Activated T-helper 1 cell treated with anti-CD3 and anti-CD28 coated beads, Interleukin-12 subunit alpha, Interleukin-12 subunit beta, Interleukin-2, Interleukin-4 antibody, amounts not matched to agents 30 ng/mL and 10 ng/mL and 1 ng/mL, durations not matched to agents 14 hours and 24 hours and 36 hours (primary cell): Measurements from ENCODE around the gene PTPN3. TPM values are rescaled to one million over a fixed set of nuclear protein-coding genes. Genes with fewer than 3 reads are reported as not detected.
A peak's percentile ranks its signal among the peaks of the same experiment; 100 is the strongest.

Source experiments
- DNase-seq: peaks from one replicate; pipeline ENCODE4 v3.0.0; 2021; ENCODE audit warnings: low spot score
- H3K27ac Mint-ChIP-seq: one replicate; pipeline ENCODE4 v1.8.0; 2021; ENCODE audit warnings: mild to moderate bottlenecking, mixed read lengths
- H3K27me3 Mint-ChIP-seq: one replicate; pipeline ENCODE4 v1.8.0; 2022; ENCODE audit warnings: mild to moderate bottlenecking, moderate library complexity, mixed read lengths; ENCODE audit not compliant: insufficient read depth
- H3K36me3 Mint-ChIP-seq: one replicate; pipeline ENCODE4 v1.8.0; 2021; ENCODE audit warnings: low read depth, mixed read lengths
- H3K4me1 Mint-ChIP-seq: one replicate; pipeline ENCODE4 v1.8.0; 2021; ENCODE audit warnings: low read depth, mixed read lengths
- H3K4me3 Mint-ChIP-seq: one replicate; pipeline ENCODE4 v1.8.0; 2021; ENCODE audit warnings: mild to moderate bottlenecking, moderate library complexity, mixed read lengths
- H3K9me3 Mint-ChIP-seq: one replicate; pipeline ENCODE4 v1.8.0; 2021; ENCODE audit warnings: mixed read lengths
- intact Hi-C: fragments of 100-400 bp; cut with micrococcal nuclease; formaldehyde crosslinking; loops from one replicate; pipeline ENCODE4 v1.15.1; 2024
- total RNA-seq: library from RNA; stranded (reverse); gene quantifications from 2 replicates; pipeline ENCODE4 v1.2.3, GENCODE V29; 2022

The PTPN3 gene
- total RNA-seq, 1 donor from 2014 or later: 6.6 TPM

DNA sequence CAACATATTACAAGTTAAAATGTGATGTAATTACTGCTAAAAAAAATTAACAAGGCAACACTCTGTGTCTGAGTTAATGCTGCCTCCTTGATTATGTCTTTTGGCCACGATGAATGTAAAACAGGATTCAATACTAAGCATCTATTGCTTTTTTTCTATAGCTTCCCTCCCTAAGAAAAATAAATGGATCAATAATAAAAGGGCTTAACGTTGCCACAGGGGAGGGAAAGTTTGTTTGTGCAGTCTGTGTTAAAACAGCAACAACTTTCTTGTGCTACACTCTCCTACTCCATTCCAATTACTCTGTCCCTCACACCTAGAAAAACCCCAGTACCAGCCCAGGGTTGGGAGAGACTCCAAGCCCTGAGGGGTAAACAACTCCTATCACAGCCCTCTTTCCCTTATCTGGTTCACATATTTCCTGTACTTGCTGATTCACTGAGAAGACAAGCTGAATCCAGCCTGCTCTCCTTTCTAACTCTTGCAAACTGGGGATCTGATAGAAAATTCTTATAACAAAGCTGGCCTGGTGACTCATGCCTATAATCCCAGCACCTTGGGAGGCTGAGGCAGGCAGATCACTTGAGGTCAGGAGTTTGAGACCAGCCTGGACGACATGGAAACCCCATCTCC lies 44.8 kb downstream of the PTPN3 start:
- no peaks in the 10 kb centered on the region for H3K9me3 Mint-ChIP-seq
- H3K4me3 Mint-ChIP-seq: no peak overlapping the region
- peaks cover 5% of the 10 kb centered on the region for H3K36me3 Mint-ChIP-seq
- intact Hi-C loops: no loop called here
- no peak for DNase-seq
- H3K27ac Mint-ChIP-seq: no peak overlapping the region
- peaks cover 24% of the 10 kb centered on the region for H3K4me1 Mint-ChIP-seq
- peaks cover 13% of the 10 kb centered on the region for H3K27me3 Mint-ChIP-seq

DNA sequence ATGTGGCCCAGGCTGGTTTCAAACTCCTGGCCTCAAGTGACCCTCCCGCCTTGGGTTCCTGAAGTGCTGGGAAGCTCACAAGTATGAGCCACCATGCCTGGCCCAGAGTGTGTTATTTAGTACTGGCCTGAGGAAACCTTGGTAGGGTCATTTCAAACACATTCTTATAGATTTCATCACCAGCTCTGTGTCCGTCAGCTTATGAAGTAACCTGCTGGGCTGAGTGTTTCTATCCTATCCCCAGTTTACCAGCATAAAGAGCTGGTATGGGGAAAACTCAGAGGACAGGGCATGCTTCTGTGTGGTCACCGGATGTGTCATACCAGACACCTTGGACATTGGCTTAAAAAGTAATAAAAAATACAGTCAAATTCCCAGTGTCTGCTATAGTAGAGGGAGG lies 45.3 kb downstream of the PTPN3 start:
- Mint-ChIP-seq H3K4me1 (peaks cover 30% of the 10 kb centered on the region), H3K27me3 (peaks cover 13% of the 10 kb centered on the region), H3K36me3 (peaks cover 5% of the 10 kb centered on the region), H3K9me3 (no peaks in the 10 kb centered on the region), H3K4me3 (no peak overlapping the region), H3K27ac (no peak overlapping the region)
- intact Hi-C loops: no loop called here
- DNase-seq: no peak

DNA sequence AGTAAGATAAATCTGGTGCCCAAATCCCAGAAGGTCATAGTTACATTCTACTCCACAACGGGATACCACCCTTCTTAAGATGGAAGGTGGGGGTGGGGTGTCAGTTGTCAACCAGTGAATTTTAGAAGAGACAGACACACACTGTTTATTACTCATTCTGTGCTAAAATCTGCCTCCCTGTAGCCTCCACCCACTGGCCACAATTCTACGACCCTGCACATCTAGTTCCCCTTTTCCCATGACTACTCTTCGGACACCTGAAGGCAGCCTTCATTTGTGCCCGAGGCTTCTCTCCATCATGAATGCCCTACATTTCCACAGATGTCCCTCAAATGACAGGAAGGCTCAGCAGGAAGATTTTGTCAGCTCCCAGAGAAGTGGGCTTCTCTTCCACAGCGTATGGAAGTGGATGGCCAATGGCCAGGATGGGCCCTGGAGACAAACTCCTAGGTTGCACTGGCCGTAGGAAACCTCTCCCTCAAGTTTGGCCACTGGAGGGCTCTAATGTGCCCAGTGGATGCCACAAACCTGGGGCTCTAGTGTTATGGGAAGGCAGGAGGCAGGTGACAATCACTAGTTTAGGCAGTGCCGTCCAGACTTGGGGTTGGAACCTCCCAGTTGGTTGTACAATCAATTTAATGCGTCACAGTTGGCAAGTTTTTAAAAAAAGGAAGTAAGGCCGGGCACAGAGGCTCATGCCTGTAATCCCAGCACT lies 46.6 kb downstream of the PTPN3 start:
- no peak overlapping the region for H3K27ac Mint-ChIP-seq
- intact Hi-C loops: no loop called here
- no peaks in the 10 kb centered on the region for H3K9me3 Mint-ChIP-seq
- no peak for DNase-seq
- H3K36me3 Mint-ChIP-seq: peaks cover 5% of the 10 kb centered on the region
- H3K27me3 Mint-ChIP-seq: peaks cover 13% of the 10 kb centered on the region
- H3K4me1 Mint-ChIP-seq: peaks cover 42% of the 10 kb centered on the region
- no peak overlapping the region for H3K4me3 Mint-ChIP-seq

GRCh38 chr9:109450346-109450745 lies 47.8 kb downstream of the PTPN3 start:
- intact Hi-C loops: no loop called here
- Mint-ChIP-seq H3K9me3 (no peaks in the 10 kb centered on the region), H3K27ac (no peak overlapping the region), H3K4me1 (peaks cover 40% of the 10 kb centered on the region), H3K36me3 (peaks cover 2% of the 10 kb centered on the region), H3K27me3 (peaks cover 6% of the 10 kb centered on the region), H3K4me3 (no peak overlapping the region)
- DNase-seq: no peak

- intact Hi-C loops: loop anchor here (10.0 kb wide), 3 partner anchors 366 to 806 kb away; partner anchors contain the start of gene TXN
- DNase-seq: no peak
- peaks cover 2% of the 10 kb centered on the region for H3K36me3 Mint-ChIP-seq
- no peak overlapping the region for H3K27ac Mint-ChIP-seq
- H3K27me3 Mint-ChIP-seq: peaks cover 3% of the 10 kb centered on the region
- H3K9me3 Mint-ChIP-seq: no peaks in the 10 kb centered on the region
- no peak overlapping the region for H3K4me3 Mint-ChIP-seq
- H3K4me1 Mint-ChIP-seq: peaks cover 40% of the 10 kb centered on the region
Measured at GRCh38 chr9:109449036-109449798, 48.9 kb downstream of the PTPN3 start.

DNA sequence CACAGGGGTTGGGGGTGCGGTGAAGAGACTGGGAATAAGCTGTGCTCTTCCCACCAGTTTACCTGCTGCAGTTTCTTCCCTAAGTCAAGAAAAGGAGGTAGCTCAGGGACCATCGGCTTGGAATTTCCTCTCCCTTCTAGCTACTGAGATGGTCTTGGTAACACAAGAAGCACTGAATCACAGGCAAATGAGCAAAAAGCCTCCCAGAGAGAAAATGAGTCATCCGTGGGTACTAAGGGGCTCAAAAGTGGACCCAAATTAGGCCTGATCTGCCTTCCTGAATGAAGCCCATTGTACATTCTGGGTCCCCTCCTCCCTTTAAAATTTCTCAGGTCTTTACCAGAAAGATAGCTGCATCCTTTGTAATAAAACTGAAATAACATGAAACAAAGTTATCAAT lies 49.9 kb downstream of the PTPN3 start:
- intact Hi-C loops: loop anchor here (10.0 kb wide), 3 partner anchors 367 to 807 kb away; partner anchors contain the start of gene TXN
- Mint-ChIP-seq H3K4me3 (peak overlapping the region; percentile 28), H3K9me3 (no peaks in the 10 kb centered on the region), H3K27me3 (peaks cover 3% of the 10 kb centered on the region), H3K36me3 (peaks cover 2% of the 10 kb centered on the region), H3K4me1 (peaks cover 40% of the 10 kb centered on the region), H3K27ac (peak overlapping the region; percentile 89)
- DNase-seq: no peak

- Mint-ChIP-seq H3K27me3 (peaks cover 3% of the 10 kb centered on the region), H3K4me1 (peaks cover 40% of the 10 kb centered on the region), H3K4me3 (peak overlapping the region; percentile 28), H3K9me3 (no peaks in the 10 kb centered on the region), H3K36me3 (peaks cover 2% of the 10 kb centered on the region), H3K27ac (peak overlapping the region; percentile 89)
- intact Hi-C loops: loop anchor here (1.0 to 10.0 kb wide), 5 partner anchors 17 to 807 kb away; partner anchors contain the start of gene TXN
- DNase-seq: peak; percentile 31
Measured at GRCh38 chr9:109447329-109448076, 50.6 kb downstream of the PTPN3 start.

- H3K4me3 Mint-ChIP-seq: no peak overlapping the region
- H3K27me3 Mint-ChIP-seq: no peaks in the 10 kb centered on the region
- intact Hi-C loops: loop anchor here (5.0 to 10.0 kb wide), 4 partner anchors 370 to 810 kb away; partner anchors contain the start of gene TXN
- H3K9me3 Mint-ChIP-seq: no peaks in the 10 kb centered on the region
- H3K4me1 Mint-ChIP-seq: peaks cover 51% of the 10 kb centered on the region
- no peak for DNase-seq
- no peaks in the 10 kb centered on the region for H3K36me3 Mint-ChIP-seq
- H3K27ac Mint-ChIP-seq: no peak overlapping the region
Measured at GRCh38 chr9:109444771-109445320, 53.3 kb downstream of the PTPN3 start.

- Mint-ChIP-seq H3K27ac (no peak overlapping the region), H3K4me1 (peaks cover 53% of the 10 kb centered on the region), H3K9me3 (no peaks in the 10 kb centered on the region), H3K4me3 (no peak overlapping the region), H3K27me3 (no peaks in the 10 kb centered on the region), H3K36me3 (no peaks in the 10 kb centered on the region)
- intact Hi-C loops: loop anchor here (5.0 to 10.0 kb wide), 4 partner anchors 372 to 812 kb away; partner anchors contain the start of gene TXN
- no peak for DNase-seq
Measured at GRCh38 chr9:109442716-109443115, 55.4 kb downstream of the PTPN3 start.

DNA sequence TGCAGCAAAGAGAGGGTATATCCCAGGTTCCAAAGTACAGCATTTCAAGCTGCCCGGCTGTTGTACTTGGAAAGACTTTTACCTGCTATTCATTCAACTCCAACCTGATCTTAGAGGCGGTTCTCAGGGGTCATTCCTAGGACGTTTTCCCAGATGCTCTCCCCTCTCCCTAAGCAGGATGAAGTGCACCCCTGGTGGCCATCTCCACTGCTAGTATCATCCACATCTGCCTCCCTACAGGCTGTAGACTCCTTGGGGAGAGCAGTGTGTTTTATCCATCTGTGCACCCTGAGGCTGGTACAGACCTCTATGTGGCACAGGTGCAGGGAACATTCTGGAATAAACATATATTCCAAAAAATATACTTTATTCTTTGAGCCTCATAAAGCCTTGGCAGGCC lies 56.8 kb downstream of the PTPN3 start:
- H3K27me3 Mint-ChIP-seq: peaks cover 9% of the 10 kb centered on the region
- peak overlapping the region; percentile 85 for H3K27ac Mint-ChIP-seq
- H3K4me3 Mint-ChIP-seq: no peak overlapping the region
- H3K36me3 Mint-ChIP-seq: no peaks in the 10 kb centered on the region
- H3K4me1 Mint-ChIP-seq: peaks cover 39% of the 10 kb centered on the region
- intact Hi-C loops: loop anchor here (5.0 to 10.0 kb wide), 4 partner anchors 374 to 814 kb away; partner anchors contain the start of gene TXN
- DNase-seq: no peak
- no peaks in the 10 kb centered on the region for H3K9me3 Mint-ChIP-seq

GRCh38 chr9:109440797-109441287 lies 57.3 kb downstream of the PTPN3 start:
- intact Hi-C loops: loop anchor here (1.0 to 10.0 kb wide), 8 partner anchors 23 to 814 kb away; partner anchors contain the start of gene TXN
- Mint-ChIP-seq H3K27ac (peak overlapping the region; percentile 85), H3K27me3 (peaks cover 9% of the 10 kb centered on the region), H3K36me3 (no peaks in the 10 kb centered on the region), H3K4me1 (peaks cover 34% of the 10 kb centered on the region), H3K4me3 (no peak overlapping the region), H3K9me3 (no peaks in the 10 kb centered on the region)
- peak; percentile 71 for DNase-seq

- no peak for DNase-seq
- H3K4me3 Mint-ChIP-seq: no peak overlapping the region
- no peaks in the 10 kb centered on the region for H3K9me3 Mint-ChIP-seq
- intact Hi-C loops: loop anchor here (1.0 to 10.0 kb wide), 8 partner anchors 24 to 815 kb away; partner anchors contain the start of gene TXN
- H3K4me1 Mint-ChIP-seq: peaks cover 32% of the 10 kb centered on the region
- H3K36me3 Mint-ChIP-seq: no peaks in the 10 kb centered on the region
- peak overlapping the region; percentile 85 for H3K27ac Mint-ChIP-seq
- peaks cover 9% of the 10 kb centered on the region for H3K27me3 Mint-ChIP-seq
Measured at GRCh38 chr9:109440117-109440515, 58.0 kb downstream of the PTPN3 start.
